WI38 (cell line): ENCODE results near the gene IMPDH1.

ENCODE experiments used
- H3K4me3 ChIP-seq: 2 replicates; pipeline ENCODE4 v1.5.1; 2011; ENCODE audit warnings: low read depth, mild to moderate bottlenecking, control low read depth, low read length
- TF ChIP-seq, protein P1 (sequence below): IDR thresholded peaks from 2 replicates; pipeline ENCODE4 v1.5.1; 2012; ENCODE audit warnings: low read depth, mild to moderate bottlenecking, control low read depth, low read length

Gene IMPDH1

GRCh38 chr7:128443831-128444600, 34.2 kb upstream of the IMPDH1 start:
- no peak overlapping the region for H3K4me3 ChIP-seq
- TF ChIP-seq, protein P1, sequence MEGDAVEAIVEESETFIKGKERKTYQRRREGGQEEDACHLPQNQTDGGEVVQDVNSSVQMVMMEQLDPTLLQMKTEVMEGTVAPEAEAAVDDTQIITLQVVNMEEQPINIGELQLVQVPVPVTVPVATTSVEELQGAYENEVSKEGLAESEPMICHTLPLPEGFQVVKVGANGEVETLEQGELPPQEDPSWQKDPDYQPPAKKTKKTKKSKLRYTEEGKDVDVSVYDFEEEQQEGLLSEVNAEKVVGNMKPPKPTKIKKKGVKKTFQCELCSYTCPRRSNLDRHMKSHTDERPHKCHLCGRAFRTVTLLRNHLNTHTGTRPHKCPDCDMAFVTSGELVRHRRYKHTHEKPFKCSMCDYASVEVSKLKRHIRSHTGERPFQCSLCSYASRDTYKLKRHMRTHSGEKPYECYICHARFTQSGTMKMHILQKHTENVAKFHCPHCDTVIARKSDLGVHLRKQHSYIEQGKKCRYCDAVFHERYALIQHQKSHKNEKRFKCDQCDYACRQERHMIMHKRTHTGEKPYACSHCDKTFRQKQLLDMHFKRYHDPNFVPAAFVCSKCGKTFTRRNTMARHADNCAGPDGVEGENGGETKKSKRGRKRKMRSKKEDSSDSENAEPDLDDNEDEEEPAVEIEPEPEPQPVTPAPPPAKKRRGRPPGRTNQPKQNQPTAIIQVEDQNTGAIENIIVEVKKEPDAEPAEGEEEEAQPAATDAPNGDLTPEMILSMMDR, result no peak

DNA sequence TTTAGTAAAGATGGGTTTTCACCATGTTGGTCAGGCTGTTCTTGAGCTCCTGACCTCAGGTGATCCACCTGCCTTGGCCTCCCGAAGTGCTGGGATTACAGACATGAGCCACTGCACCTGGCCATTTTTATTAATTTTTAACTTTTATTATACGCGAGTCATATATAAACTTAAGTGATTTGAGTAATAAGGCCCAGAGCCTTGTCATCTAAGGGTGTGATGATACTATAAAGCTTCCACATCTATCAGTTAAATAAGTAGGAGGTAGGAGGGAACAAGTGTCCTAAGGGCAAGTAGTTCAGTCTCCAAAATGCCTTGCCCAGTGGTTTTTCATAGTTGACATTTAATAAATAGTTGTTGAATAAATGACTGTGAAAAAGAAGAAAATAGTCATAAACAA, 32.6 kb upstream of the IMPDH1 start:
- TF ChIP-seq, protein P1, result no peak
- no peak overlapping the region for H3K4me3 ChIP-seq

GRCh38 chr7:128437426-128438332, 27.9 kb upstream of the IMPDH1 start:
- TF ChIP-seq, protein P1, result no peak
- H3K4me3 ChIP-seq, result no peak overlapping the region

- TF ChIP-seq, protein P1, result no peak
These were observed 25.5 kb upstream of the IMPDH1 start for GRCh38 chr7:128435327-128435686.

GRCh38 chr7:128434413-128435326, 24.9 kb upstream of the IMPDH1 start:
- TF ChIP-seq, protein P1, result no peak

More at GRCh38 chr7:128435327-128435686, 25.5 kb upstream of the IMPDH1 start:
- no peak overlapping the region for H3K4me3 ChIP-seq

GRCh38 chr7:128431754-128432153, 22.0 kb upstream of the IMPDH1 start:
- TF ChIP-seq, protein P1, result no peak
- H3K4me3 ChIP-seq, result no peak overlapping the region

More at GRCh38 chr7:128434413-128435326, 24.9 kb upstream of the IMPDH1 start:
- H3K4me3 ChIP-seq, result no peak overlapping the region
